PFSK-1 (cell line): ENCODE results near the gene DGKB.

Experiments used
- FOXP2 ChIP-seq: optimal IDR thresholded peaks from 2 replicates; pipeline ENCODE3; 2011; ENCODE audit warnings: borderline replicate concordance, control low read depth, inconsistent platforms; ENCODE audit not compliant: insufficient read depth; ENCODE audit errors: extremely low read length, extremely low read depth
- POLR2AphosphoS5 ChIP-seq: IDR thresholded peaks from 2 replicates; pipeline ENCODE4 v1.6.1; 2012; ENCODE audit warnings: low read depth, mild to moderate bottlenecking, control low read depth, low read length, moderate library complexity
- SIN3A ChIP-seq: IDR thresholded peaks from 2 replicates; pipeline ENCODE4 v1.6.1; 2012; ENCODE audit warnings: mild to moderate bottlenecking, low read length, moderate library complexity, borderline replicate concordance; ENCODE audit not compliant: insufficient read depth
- TAF1 ChIP-seq: IDR thresholded peaks from 2 replicates; pipeline ENCODE4 v1.6.1; 2012; ENCODE audit warnings: low read length, control low read depth, borderline replicate concordance; ENCODE audit not compliant: insufficient read depth
- TF ChIP-seq, protein P1 (sequence below), 2 experiments: IDR thresholded peaks; 2 replicates each; pipeline versions ENCODE4 v1.6.1 to v1.8.0; 2011 to 2012; ENCODE audit warnings: low read depth in 2 of 2, low read length in 2 of 2, control low read depth in 1 of 2, inconsistent platforms in 1 of 2, mild to moderate bottlenecking in 1 of 2, moderate library complexity in 1 of 2; ENCODE audit not compliant: insufficient read depth in 1 of 2

DNA sequence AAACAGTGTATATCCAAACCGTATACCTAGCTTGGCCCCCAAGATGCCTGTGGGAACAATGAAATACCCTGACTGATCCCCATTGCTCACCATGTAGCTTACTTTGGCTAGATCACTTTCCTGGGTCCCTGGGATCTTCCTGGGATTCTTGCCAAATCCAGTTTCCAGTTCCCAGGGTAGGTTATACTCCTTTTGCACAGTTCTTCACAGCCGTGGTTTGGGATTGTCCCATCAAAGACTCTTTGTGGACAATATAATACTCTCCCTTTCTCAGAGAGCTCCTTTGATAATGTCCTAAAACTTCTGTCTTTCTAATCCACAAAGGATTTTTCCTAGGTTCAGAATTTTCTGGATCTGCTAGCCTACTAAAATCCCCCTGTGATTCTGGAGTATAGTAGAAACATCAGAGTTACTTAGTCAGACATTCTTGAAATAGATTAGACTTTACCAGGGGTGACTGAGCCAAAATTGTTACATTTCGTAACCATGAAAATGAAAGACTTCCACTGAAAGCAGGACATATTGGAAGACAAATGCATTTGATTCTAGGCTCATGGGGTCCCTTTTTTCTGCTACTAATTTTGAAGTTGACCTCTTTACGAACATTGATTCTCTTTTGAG is 524.8 kb downstream of the DGKB start:
- TF ChIP-seq POLR2AphosphoS5: no peak
- TF ChIP-seq SIN3A: no peak
- TF ChIP-seq, protein P1, sequence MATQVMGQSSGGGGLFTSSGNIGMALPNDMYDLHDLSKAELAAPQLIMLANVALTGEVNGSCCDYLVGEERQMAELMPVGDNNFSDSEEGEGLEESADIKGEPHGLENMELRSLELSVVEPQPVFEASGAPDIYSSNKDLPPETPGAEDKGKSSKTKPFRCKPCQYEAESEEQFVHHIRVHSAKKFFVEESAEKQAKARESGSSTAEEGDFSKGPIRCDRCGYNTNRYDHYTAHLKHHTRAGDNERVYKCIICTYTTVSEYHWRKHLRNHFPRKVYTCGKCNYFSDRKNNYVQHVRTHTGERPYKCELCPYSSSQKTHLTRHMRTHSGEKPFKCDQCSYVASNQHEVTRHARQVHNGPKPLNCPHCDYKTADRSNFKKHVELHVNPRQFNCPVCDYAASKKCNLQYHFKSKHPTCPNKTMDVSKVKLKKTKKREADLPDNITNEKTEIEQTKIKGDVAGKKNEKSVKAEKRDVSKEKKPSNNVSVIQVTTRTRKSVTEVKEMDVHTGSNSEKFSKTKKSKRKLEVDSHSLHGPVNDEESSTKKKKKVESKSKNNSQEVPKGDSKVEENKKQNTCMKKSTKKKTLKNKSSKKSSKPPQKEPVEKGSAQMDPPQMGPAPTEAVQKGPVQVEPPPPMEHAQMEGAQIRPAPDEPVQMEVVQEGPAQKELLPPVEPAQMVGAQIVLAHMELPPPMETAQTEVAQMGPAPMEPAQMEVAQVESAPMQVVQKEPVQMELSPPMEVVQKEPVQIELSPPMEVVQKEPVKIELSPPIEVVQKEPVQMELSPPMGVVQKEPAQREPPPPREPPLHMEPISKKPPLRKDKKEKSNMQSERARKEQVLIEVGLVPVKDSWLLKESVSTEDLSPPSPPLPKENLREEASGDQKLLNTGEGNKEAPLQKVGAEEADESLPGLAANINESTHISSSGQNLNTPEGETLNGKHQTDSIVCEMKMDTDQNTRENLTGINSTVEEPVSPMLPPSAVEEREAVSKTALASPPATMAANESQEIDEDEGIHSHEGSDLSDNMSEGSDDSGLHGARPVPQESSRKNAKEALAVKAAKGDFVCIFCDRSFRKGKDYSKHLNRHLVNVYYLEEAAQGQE (IDR thresholded peaks at IDR 0.05; ENCODE audit: insufficient read depth in 1 of 2, low read depth in 2 of 2, low read length in 2 of 2): no peak
- no peak for TF ChIP-seq TAF1
- no peak for TF ChIP-seq FOXP2
